GM18511 (cell line): ENCODE measurements around the gene RAPGEF5.

ENCODE experiments used
- ATAC-seq: cut with Tn5 transposase; IDR thresholded peaks from one replicate; pipeline ENCODE4 v1.9.1; 2021; ENCODE audit warnings: mild to moderate bottlenecking, moderate library complexity; ENCODE audit not compliant: unreplicated experiment

RAPGEF5 gene

GRCh38 chr7:22129819-22130580 lies 227.0 kb downstream of the RAPGEF5 start:
- no peak for ATAC-seq

DNA sequence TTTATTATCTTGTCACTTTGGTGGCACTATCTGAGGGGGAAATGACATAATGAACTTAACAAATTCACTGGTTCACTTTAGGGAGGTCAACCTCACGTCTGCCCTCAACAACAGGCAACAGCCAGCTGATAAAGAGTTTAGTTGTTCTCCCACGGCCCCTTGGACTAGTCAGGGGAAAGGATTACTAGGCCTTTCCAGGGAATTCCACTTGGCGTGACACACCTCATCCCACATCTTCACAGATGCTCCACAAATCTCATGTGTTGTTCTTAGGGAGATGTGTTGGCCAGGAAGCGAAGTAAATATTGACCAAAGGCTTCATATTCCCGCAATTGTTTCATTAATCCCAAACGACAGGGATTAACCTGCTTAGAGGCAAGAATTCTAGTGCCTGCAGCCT lies 227.8 kb downstream of the RAPGEF5 start:
- no peak for ATAC-seq

- no peak for ATAC-seq
Observed at GRCh38 chr7:22128528-22128920, 228.4 kb downstream of the RAPGEF5 start.

DNA sequence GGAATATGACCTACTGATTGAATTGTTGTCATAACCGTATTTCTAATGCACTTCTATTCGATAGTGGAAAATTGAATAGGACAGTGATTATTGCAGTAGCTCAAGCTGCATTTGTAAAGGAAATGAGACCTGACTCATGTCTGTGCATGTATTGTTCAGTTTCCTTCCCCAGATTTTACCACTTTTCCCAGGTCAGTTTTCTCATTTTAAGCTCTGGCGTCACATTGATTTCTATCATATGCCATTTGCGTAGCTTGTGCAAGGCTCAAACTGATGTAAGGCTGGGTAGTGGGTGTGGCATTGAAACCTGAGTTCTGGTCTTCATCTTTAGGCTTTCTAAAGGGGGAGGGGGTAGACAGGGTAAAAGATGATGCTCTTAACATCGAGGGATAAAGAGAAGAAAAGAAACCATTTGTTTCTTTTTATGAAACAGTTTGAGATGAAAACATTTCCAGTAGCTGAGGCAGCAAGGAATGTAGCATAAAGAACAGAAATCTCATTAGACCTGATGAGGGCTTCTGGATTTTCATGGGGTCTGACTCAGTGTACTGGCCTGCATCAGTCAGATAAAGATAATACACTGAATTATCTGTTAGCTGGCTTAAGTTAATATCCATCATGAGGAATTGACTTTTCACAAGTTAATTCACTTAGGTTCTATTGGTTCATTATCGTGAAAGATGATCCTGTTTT lies 229.0 kb downstream of the RAPGEF5 start:
- no peak for ATAC-seq

DNA sequence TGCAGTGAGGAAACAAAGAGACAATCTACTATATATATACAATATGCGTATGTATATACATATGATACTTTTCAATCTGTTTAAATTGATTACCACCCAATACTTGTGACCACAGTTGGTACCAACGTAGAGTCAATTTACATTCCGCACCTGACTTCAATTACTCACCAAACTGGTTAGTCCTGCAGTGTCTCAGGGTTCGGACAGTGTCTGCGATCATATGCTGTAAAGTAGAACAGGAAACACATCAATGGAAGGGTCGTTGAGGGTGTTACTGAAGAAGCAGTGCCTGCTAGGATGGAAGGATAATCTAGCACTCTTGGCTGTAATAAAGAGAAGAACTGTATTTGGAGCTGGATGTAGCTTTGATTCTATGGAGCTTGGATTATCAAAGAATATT lies 231.5 kb downstream of the RAPGEF5 start:
- ATAC-seq, result no peak

- ATAC-seq, result no peak
Observed at GRCh38 chr7:22124941-22125340, 232.0 kb downstream of the RAPGEF5 start.

- no peak for ATAC-seq
Observed at GRCh38 chr7:22123139-22123538, 233.8 kb downstream of the RAPGEF5 start.

- no peak for ATAC-seq
Observed at GRCh38 chr7:22121702-22122474, 235.1 kb downstream of the RAPGEF5 start.

DNA sequence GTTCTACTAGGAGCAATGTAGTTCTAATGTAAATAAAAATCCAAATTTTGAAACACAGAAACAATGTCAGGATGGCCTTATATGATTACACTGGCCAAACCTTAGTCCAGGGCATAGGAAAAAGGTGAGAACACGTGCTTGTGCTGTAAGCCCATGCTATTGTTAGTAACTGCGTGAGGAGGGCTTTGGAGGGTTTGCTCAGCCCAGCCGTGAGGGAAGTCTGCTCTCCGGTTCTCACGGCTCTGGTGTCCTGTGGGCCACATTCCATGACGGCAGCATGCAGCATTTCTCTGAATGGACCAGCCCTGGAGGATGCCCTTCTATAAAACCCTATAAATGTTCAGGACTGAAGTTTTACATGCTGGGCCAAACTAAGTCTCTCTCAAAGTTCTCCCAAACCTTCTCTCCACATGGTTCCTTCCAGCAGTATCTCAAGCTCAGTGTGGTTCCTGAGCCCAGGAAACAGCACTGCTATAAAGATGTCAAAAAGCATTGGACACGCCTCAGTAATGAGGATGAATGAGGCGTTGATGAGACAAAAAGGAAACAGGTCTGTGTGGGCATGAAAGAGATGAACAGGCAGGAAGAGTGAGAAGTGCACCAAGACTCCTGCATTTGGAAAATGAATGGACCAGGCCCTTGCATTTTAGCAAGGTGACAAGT lies 236.4 kb downstream of the RAPGEF5 start:
- ATAC-seq, result no peak

- no peak for ATAC-seq
Observed at GRCh38 chr7:22117222-22117621, 239.7 kb downstream of the RAPGEF5 start.

GRCh38 chr7:22116451-22117030 lies 240.4 kb downstream of the RAPGEF5 start:
- ATAC-seq, result no peak

- ATAC-seq, result no peak
Observed at GRCh38 chr7:22115689-22116088, 241.3 kb downstream of the RAPGEF5 start.

DNA sequence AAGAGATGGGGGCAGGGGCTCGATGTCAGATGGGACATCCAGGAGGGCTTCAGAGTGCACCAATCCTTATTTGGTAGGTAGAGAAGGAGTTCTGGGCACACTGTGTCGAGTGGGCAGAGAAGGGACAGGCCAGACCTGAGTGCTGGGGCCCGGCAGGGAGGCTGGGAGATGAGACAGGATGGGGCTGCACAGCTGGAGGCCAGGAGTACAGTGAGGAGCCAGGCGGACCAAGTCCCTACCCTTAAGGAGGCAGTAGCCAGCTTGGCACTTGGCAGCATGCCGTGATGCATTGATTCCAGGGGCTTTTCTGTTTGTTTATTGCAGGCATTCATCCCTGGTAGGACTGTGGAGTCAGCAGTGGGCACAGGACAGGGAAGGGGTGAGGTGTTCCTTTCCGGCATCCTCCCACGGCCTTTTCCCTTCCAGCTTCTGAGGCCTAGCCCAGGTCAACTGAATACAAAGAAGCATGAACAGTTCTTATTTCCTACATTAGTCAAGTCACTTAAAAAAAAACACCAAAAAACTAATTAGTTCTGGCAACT lies 242.4 kb downstream of the RAPGEF5 start:
- no peak for ATAC-seq

DNA sequence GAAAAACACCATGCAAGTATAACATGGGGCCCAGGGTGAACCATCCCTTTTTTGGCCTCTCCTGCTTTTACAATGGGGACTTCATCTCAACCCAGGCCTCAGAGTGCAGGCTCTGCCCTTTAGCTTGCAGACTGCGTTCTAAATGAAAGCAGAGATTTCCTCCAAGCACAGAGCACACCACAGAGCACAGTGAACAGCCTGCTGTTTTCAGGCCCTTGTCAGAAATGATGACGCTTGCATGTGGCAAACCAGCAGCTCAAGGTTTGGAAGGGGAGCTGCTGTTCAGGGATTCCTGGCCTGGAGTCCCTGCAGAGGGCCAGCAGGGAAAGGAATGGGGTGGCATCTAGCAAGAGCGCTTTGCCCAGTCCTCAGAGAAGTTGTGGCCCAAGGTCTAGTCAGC lies 243.9 kb downstream of the RAPGEF5 start:
- ATAC-seq, result no peak

DNA sequence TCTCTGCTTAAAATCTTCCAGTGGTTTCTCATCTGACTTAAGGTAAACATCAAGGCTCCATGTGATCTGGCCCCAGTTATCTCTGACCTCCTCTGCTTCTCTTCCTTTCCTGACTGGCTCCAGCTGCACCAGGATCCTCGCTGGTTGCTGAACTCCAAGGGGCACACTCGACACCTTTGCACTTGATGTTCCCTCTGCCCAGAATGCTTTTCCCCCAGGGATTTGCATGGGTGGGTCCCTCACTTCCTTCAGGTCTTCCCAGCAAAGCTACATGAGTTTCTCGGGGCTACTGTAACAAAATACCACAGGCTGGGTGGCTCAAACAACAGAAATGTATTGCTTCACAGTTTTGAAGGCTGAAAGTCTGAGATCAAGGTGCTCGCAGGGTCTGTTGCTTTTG lies 245.3 kb downstream of the RAPGEF5 start:
- ATAC-seq, result no peak

DNA sequence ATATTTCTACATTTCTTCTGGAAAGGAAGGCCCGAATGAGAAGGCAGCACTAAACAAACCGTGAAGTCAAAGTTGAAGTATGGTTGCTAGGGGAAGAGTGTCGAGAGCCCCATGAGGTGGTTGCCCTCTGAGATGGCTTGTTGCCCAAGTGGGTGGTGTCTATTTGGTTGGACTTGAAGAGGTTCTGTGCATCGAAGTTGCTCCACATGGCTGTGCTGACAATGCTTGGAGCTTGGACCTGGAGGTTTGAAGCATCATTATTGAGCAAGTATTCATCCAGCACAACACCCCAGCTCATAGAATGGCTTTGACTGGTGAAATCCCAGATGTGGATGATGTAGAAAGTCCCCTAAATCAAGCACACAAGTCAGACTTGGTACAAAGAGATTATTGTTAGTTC lies 246.1 kb downstream of the RAPGEF5 start:
- no peak for ATAC-seq

DNA sequence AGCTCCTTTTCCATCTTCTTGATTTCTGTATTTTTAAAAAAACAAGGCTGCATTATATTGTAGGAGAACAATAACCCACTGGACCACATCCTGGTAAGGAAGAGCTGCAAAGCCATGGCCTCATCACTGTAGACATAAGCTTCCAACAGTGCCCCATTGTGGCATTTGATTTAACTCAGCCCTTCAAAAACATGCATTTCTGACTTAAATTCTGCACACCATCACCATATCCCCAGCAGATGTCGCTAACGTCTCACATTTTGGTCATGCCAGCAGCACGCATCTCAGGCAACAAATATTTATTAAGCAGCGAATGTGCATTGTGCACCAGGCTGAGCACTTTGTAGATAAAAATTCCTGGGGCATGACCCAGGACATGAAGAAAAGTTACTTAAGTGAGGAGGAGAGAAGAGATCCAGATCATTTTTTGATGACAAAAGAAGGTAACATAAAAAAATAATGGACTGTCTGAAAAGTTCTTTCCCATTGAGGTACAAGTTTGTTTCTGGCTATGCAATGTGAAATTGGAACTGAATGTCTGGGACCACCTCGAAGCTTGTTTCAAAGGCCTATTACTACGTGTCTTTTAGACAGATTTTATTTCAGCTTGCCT lies 246.6 kb downstream of the RAPGEF5 start:
- peak; percentile 73 for ATAC-seq

DNA sequence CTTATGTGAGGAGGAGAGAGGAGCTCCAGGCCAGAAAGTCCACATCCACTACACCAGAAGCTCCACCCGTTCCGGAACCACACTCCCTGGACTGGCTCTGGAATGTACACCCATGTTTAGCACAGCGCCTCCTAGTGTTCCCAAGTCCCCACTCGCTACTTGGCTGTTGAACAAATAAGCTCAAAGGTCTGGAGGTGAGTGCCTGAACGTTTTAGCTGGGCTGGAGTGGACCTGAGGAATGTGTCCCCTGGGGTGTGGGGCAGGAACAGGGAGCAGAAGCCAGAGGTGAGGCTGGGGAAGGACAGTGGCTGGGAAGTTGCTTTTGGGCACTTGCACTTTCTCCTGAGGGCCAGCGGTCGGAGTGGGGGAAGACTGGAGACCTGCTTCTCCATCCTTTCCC lies 247.2 kb downstream of the RAPGEF5 start:
- no peak for ATAC-seq

DNA sequence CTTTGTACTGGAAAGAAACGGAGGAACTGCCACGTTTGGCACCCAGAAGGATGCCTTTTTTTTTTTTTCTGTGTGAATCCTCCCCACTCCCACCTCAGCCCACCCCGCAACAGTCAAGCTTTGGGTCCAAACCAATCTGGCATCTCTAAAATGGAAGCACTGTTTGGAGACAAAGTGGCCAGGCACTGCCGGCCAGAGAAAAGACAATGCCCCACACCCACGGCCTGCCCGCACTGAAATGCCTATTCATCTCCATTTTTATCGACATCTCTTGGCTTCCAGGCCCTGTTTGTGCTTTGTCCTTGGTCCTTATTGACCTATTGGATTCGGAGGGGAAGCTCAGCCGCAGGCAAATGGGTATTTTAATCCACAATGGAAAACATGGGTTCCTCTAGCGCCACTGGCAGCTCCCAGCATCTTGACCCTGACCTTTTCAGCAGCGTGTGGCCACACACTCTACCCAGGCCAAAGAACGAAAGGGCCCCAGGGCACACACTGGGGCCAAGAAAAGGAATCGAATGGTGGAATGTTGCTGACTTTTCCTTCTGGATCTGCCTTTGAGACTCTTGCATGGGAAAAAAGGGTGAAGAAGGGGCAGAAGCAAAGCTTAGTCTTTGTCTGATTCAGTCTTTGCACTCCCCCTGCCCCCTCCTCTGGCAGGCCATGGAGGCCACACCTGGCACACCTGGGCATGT lies 248.7 kb downstream of the RAPGEF5 start:
- no peak for ATAC-seq

GRCh38 chr7:22105550-22105949 lies 251.4 kb downstream of the RAPGEF5 start:
- ATAC-seq, result no peak
